Measurements from ENCODE around the gene CHRDL2. TPM values are rescaled to one million over a fixed set of nuclear protein-coding genes. Genes with fewer than 3 reads are reported as not detected.

The CHRDL2 gene
- total and polyA plus RNA-seq, 2 donors = 0.69 to 72.8 TPM

DNA sequence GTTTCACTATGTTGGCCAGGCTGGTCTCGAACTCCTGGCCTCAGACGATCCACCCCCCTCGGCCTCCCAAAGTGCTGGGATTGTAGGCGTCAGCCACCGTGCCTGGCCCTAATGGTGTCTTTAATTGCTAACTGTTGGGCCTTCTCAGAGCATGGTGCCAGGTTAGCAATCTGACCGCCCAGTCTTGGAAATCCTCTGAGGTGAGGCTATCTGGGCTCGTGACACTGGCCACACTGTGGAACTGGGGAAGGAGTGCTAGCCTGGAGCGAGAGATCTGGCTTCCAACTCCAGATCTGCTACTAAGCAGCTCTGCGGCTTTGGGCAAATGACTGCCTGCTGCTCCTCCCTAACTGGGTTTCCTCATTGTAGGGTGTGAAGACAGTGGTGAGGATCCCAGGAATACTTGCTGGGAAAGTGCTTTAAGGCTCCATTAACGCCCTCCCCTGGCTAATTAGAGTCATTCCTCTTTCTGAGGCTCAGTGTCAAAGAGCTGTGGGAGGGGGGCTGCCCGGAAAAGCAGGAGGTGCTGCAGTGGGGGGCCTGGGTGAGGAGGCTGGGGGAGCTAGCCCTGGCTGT is 35.4 kb downstream of the CHRDL2 start:
- 93% methylated on average over 11 of the region's 11 CpGs for WGBS
- DNase-seq (ENCODE audit: extremely low spot score) = no peak
- no peaks in the 10 kb centered on the region for H3K36me3 ChIP-seq (ENCODE audit: insufficient read depth)
- no peak overlapping the region for H3K27ac ChIP-seq (ENCODE audit: low read depth)
- no peak overlapping the region for H3K4me3 ChIP-seq (ENCODE audit: low read depth, low read length)
- no peaks in the 10 kb centered on the region for H3K4me1 ChIP-seq (ENCODE audit: insufficient read depth)

DNA sequence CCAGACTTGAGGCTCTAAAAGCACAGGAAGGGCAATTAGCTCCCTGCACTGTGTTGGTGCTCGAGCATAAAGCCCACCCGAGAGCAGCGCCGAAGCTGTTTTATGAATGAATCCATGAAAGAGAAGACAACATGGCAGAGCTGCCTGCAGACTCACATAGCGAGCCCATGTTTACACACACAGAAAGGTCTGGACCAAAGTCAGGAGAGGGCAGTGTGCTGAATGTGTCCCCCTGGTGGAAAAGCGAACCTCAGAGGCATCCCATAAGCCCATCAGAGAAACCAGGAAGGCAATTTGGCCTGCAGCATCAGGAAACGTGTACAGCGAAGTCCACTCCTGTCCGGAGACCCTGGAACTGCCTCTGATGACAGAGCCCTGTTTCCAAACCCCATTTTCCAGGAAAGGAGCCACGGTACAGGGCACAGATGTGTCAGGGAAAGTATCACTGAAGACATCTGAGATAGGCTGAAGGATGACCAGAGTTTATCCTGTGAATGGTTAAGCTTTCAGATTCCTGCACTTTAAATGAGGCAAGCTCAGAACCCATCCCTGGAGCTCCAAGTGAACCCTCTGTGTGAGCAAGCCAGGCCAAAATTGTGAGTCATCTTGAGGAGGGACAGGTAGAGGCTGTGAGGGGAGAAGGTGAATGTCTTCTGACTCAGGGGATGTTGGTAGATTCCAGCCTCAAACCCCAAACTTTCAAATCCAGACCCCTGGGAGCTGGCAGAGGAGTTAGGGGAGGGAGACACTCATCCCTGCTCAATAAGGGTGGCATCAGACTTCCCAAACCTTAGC is 36.9 kb downstream of the CHRDL2 start:
- no peaks in the 10 kb centered on the region for H3K36me3 ChIP-seq (ENCODE audit: insufficient read depth)
- no peak for DNase-seq (ENCODE audit: extremely low spot score)
- no peak overlapping the region for H3K4me3 ChIP-seq (ENCODE audit: low read depth, low read length)
- H3K4me1 ChIP-seq (ENCODE audit: insufficient read depth) = no peaks in the 10 kb centered on the region
- H3K27ac ChIP-seq (ENCODE audit: low read depth) = no peak overlapping the region
- 69% methylated on average over 10 of the region's 10 CpGs for WGBS

DNA sequence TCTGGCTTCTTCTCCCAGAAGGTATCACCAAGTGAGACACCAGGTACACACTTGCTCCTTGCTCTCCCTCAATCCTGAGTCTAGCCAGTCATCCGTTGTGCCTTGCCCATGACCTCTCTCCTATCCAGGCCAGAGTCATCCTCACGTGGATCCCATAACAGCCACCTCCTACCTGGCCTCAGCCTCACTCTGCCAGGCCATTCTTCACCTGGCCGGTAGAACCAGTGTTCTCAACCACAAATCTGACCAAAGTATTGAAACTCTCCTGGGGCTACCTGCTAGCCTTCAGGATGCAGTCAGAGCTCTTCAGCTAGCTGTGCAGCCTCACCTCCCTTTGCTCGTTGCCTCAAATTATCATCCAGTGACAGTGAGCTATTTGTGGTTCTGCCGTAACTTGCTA is 37.7 kb downstream of the CHRDL2 start:
- H3K4me1 ChIP-seq (ENCODE audit: insufficient read depth) = no peaks in the 10 kb centered on the region
- 92% methylated on average over 5 of the region's 5 CpGs for WGBS
- no peak for DNase-seq (ENCODE audit: extremely low spot score)

DNA sequence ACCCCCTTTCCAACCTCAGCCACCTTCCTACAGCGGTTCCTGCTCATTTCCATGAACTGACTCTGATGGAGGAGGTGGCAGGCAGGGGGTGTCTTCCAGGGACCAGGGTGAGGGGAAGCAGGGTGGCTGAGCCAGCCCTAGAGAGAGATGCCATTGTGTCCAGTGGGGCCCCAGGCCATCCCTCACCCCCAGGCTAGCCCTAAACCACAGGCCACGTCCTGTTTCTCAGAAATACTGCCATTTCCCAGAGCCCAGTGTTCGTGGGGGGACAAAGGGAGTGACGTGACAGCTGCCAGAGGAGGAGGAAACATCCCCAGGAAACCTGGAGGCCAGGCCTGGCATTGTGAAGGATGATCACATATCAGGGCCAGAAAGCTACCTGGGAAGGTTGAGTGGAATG is 39.5 kb downstream of the CHRDL2 start:
- H3K4me3 ChIP-seq (ENCODE audit: low read depth, low read length) = no peak overlapping the region
- 79% methylated on average over 4 of the region's 4 CpGs for WGBS
- H3K4me1 ChIP-seq (ENCODE audit: insufficient read depth) = no peaks in the 10 kb centered on the region
- H3K27ac ChIP-seq (ENCODE audit: low read depth) = no peak overlapping the region
- DNase-seq (ENCODE audit: extremely low spot score) = no peak
- H3K36me3 ChIP-seq (ENCODE audit: insufficient read depth) = no peaks in the 10 kb centered on the region

More for the DNA sequence above, 37.7 kb downstream of the CHRDL2 start:
- H3K36me3 ChIP-seq (ENCODE audit: insufficient read depth) = no peaks in the 10 kb centered on the region
- no peak overlapping the region for H3K27ac ChIP-seq (ENCODE audit: low read depth)
- H3K4me3 ChIP-seq (ENCODE audit: low read depth, low read length) = no peak overlapping the region

DNA sequence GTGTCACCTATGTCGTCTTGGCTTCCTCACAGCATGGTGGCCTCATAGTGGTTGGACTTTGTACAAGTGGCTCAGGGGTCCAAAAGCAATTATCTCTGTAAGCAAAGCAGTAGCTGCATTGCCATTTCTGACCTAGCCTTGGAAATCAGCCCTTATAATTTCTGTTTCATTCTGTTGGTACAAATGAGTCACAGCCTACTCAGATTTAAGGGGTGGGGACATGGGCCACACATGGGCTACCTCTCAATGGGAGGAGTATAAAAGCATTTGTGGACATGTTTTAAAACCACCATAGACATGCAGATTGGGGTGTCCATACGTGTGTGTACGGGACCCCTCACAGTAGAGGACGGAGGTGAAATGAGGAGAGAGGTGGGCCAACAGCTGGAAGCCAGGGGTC is 41.6 kb downstream of the CHRDL2 start:
- Histone ChIP-seq H3K27ac (ENCODE audit: low read depth) (no peak overlapping the region), H3K4me1 (ENCODE audit: insufficient read depth) (no peaks in the 10 kb centered on the region), H3K4me3 (ENCODE audit: low read depth, low read length) (no peak overlapping the region), H3K36me3 (ENCODE audit: insufficient read depth) (no peaks in the 10 kb centered on the region)
- WGBS = 98% methylated on average over 4 of the region's 4 CpGs
- no peak for DNase-seq (ENCODE audit: extremely low spot score)

DNA sequence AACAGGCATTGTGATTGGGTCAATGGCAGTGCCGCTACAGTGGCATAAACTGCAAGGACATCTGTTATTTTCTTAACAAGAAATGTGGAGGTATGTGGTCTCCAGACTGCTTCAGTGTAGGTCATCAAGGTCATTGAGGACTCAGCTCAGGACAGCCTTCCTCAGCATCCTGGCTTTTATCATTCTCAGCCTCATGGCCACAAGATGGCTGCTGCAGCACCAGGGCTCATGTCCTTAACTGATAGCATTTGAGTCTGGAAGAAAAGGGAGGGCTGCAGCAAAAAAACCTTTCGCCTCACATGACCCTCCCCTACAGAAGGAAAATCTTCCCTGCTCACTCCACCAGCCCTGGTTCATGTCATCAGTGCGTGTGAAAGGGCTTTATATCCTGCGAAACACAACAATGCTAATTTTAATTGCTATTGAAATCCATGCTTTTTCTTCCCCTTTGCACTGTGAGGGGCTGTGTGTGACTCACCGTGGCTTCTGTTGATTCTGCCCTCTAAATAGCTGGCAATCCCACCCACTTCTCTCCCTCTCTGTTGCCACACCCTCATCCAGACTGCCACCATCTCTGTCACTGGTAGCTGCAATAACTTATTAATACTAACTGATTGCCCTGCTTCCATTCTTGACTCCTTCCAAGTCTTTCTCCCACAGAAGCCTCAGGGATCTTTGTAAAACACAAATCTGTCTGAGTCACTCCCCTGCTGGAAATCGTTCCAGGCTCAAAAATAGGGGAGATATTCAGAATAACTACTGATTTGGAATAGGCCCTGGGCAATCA is 43.8 kb downstream of the CHRDL2 start:
- no peak overlapping the region for H3K4me3 ChIP-seq (ENCODE audit: low read depth, low read length)
- H3K27ac ChIP-seq (ENCODE audit: low read depth) = no peak overlapping the region
- 78% methylated on average over 6 of the region's 6 CpGs for WGBS
- H3K4me1 ChIP-seq (ENCODE audit: insufficient read depth) = no peaks in the 10 kb centered on the region
- DNase-seq (ENCODE audit: extremely low spot score) = no peak
- no peaks in the 10 kb centered on the region for H3K36me3 ChIP-seq (ENCODE audit: insufficient read depth)

DNA sequence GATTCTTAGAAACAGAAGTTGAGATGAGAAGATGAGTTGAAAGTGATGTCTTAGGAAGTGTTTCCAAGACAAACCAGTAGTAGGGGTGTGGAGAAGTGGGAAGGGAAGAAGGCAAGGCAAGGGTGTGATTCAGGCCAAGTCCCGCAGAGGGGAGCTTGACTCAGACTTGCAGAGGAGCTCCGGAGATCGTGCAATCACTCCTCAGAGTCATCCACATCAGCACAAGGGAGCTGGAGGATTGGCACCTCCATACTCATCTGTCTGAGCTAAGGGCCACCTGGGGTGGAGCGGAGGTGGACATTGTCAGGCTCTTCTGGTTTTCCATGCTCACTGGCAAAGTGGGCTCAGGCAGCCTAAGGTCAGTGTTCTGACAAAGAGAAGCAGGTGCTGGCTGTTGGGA is 44.4 kb downstream of the CHRDL2 start:
- Histone ChIP-seq H3K36me3 (ENCODE audit: insufficient read depth) (no peaks in the 10 kb centered on the region), H3K27ac (ENCODE audit: low read depth) (no peak overlapping the region), H3K4me1 (ENCODE audit: insufficient read depth) (no peaks in the 10 kb centered on the region), H3K4me3 (ENCODE audit: low read depth, low read length) (no peak overlapping the region)
- 75% methylated on average over 4 of the region's 4 CpGs for WGBS
- DNase-seq (ENCODE audit: extremely low spot score) = no peak

DNA sequence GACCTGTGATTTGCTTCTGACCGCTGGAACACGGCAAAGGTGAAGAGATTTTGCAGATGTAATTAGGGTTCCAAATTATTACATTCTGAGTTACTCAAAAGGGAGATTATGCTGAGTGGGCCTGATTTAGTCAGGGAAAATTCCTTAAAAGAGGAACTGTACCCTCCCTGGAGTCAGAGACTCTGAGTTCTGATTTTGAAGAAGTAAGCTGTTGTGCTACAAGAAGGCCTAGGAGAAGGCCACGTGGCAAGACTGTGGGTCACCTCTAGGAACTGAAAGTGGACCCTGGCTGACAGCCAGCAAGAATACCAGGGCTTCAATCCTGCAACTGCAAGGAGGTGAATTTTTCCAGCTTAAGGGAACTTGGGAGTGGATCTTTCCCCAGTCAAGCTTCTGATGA is 45.3 kb downstream of the CHRDL2 start:
- no peaks in the 10 kb centered on the region for H3K36me3 ChIP-seq (ENCODE audit: insufficient read depth)
- no peak for DNase-seq (ENCODE audit: extremely low spot score)
- H3K4me3 ChIP-seq (ENCODE audit: low read depth, low read length) = no peak overlapping the region
- no peak overlapping the region for H3K27ac ChIP-seq (ENCODE audit: low read depth)
- 95% methylated on average over 3 of the region's 3 CpGs for WGBS
- no peaks in the 10 kb centered on the region for H3K4me1 ChIP-seq (ENCODE audit: insufficient read depth)

DNA sequence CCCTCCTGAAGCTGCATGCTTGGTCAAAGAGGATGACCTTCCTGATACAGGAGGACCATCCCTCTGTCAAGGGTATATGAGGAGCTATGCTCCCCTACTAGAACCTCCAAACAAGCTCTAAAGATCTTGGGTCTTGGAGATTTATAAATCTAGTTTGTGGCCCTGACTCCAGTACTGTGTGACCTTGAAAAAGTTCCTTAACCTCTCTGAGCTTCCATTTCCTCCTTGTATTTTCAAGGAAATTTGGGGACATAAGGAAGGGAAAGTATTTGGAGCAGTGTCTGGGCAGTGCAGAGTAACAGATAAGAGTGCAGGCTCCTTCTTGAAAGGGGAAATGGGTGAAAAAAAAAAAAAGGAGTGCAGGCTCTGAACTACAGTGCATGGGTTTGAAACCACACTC is 45.9 kb downstream of the CHRDL2 start:
- H3K4me1 ChIP-seq (ENCODE audit: insufficient read depth) = no peaks in the 10 kb centered on the region
- no peak for DNase-seq (ENCODE audit: extremely low spot score)
- no peak overlapping the region for H3K4me3 ChIP-seq (ENCODE audit: low read depth, low read length)
- H3K27ac ChIP-seq (ENCODE audit: low read depth) = no peak overlapping the region
- H3K36me3 ChIP-seq (ENCODE audit: insufficient read depth) = no peaks in the 10 kb centered on the region

DNA sequence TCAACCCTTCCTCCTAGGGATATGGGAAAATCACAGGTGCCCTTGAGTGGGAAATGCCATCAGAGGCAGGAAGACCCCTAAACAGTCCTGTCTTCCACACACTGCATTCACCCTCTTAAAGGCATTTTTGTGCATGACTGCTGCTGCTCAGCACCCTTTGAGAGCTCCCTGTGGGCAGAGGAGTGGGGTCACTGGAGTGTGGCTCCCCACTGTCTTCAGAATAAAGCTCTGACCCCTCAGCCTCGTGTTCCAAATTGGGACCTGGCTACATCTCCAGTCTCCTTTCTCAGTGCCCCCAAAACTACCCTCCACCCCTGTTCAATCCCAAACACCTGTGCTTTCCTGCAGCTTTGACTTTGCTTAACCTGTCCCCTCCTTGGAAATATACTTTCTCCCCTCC is 46.6 kb downstream of the CHRDL2 start:
- no peak overlapping the region for H3K27ac ChIP-seq (ENCODE audit: low read depth)
- no peaks in the 10 kb centered on the region for H3K4me1 ChIP-seq (ENCODE audit: insufficient read depth)
- H3K4me3 ChIP-seq (ENCODE audit: low read depth, low read length) = no peak overlapping the region
- H3K36me3 ChIP-seq (ENCODE audit: insufficient read depth) = no peaks in the 10 kb centered on the region
- DNase-seq (ENCODE audit: extremely low spot score) = no peak
- 90% methylated on average over 1 of the region's 1 CpG for WGBS

DNA sequence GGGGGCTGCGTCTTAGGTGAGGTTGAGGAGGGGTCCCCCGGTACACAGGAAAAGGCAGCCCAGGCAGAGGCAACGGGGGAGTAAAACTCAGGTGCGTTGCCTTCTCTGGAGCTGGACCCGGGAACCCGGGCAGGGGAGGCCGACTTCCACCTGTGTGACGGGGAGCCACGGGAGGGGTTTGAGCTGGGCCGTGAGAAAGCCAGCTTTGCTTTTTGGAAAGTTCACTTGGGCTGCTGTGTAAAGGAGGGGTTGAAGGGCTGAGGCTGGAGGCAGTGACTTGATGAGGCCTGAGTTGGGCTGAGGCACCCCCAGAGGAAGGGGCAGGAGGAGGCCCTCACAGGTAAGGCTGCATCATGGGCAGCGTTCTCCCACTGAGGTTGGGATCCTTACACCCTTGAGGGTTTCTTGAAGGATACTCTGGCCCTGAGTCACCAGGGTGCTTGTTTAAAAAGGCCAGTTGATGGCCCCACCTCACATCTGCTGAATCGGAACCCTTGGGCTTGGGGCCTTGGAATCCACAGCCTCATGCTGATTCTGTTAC is 47.2 kb downstream of the CHRDL2 start:
- Histone ChIP-seq H3K36me3 (ENCODE audit: insufficient read depth) (no peaks in the 10 kb centered on the region), H3K4me3 (ENCODE audit: low read depth, low read length) (no peak overlapping the region), H3K27ac (ENCODE audit: low read depth) (no peak overlapping the region), H3K4me1 (ENCODE audit: insufficient read depth) (no peaks in the 10 kb centered on the region)
- WGBS = 70% methylated on average over 12 of the region's 12 CpGs
- DNase-seq (ENCODE audit: extremely low spot score) = no peak

DNA sequence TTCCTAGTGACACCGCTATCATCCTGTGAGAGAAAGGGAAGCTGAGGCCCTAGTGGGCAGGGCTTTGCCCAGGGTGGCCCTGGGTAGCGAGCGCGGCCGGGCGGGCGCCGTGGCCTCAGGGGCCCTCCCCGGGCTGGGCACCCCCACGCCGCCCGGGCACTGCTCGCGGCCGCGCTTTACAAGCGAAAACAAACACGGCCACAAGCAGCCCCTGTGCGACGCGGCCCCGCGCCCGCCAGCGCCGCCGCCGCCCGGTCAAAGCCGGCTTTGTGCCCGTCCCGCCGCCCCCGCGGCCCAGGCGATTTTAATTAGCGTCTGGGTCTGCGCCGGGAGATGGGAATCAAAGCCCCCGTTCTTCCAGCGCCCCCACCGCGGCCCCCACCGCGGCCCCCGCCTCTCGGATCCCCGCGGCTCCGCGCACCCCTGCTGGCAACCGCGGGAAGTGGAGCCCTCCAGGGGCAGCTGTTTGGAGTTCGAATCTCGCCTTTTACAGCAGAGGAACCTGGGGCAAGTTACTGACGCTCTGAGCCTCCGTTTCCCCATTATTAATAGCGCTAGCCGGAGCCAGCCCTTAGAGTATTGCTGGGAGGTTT is 47.9 kb downstream of the CHRDL2 start:
- no peaks in the 10 kb centered on the region for H3K4me1 ChIP-seq (ENCODE audit: insufficient read depth)
- no peaks in the 10 kb centered on the region for H3K36me3 ChIP-seq (ENCODE audit: insufficient read depth)
- no peak overlapping the region for H3K27ac ChIP-seq (ENCODE audit: low read depth)
- 3% methylated on average over 59 of the region's 59 CpGs for WGBS
- DNase-seq (ENCODE audit: extremely low spot score) = no peak
- H3K4me3 ChIP-seq (ENCODE audit: low read depth, low read length) = peak overlapping the region; percentile 44

DNA sequence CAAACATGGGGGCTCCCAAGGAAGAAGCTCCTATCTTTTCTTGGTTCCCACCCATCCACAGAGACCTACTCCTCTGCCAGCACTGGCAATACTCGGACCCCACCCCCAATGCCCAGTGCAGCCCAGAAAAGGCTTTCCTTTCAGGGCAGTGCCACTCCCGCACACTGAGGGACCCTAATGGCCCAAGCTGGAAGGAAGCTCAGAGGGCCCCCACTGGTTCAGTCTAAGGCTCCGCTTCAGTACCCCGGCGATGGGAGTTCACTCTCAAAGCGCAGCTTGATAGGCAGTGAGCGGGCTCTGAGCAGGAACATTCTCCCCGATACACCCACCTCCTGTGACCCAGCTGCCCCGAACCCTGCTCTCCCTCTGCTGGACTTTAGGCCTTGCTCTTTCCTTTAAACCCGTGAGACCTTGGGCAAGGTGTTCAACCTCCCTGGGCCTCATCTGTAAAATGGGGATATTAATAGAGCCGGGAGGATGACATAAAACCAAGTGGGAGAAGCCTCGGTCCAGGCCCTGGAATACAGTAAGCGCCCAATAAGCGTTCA is 48.4 kb downstream of the CHRDL2 start:
- Histone ChIP-seq H3K4me3 (ENCODE audit: low read depth, low read length) (peak overlapping the region; percentile 44), H3K36me3 (ENCODE audit: insufficient read depth) (no peaks in the 10 kb centered on the region), H3K27ac (ENCODE audit: low read depth) (no peak overlapping the region), H3K4me1 (ENCODE audit: insufficient read depth) (no peaks in the 10 kb centered on the region)
- WGBS = 82% methylated on average over 14 of the region's 14 CpGs
- no peak for DNase-seq (ENCODE audit: extremely low spot score)
